GM10847 (cell line): Measurements from ENCODE around the gene NOTCH2NLA.
"Not testable (repeated sequence)": the region's sequence is repeated elsewhere in the genome, so short reads cannot be mapped to it uniquely, and the experiment has no call there.

Source experiments
- POLR2A ChIP-seq: IDR thresholded peaks from 2 replicates; pipeline ENCODE4 v1.6.1; 2011; ENCODE audit not compliant: insufficient read length; ENCODE audit errors: extremely low read depth

NOTCH2NLA gene

DNA sequence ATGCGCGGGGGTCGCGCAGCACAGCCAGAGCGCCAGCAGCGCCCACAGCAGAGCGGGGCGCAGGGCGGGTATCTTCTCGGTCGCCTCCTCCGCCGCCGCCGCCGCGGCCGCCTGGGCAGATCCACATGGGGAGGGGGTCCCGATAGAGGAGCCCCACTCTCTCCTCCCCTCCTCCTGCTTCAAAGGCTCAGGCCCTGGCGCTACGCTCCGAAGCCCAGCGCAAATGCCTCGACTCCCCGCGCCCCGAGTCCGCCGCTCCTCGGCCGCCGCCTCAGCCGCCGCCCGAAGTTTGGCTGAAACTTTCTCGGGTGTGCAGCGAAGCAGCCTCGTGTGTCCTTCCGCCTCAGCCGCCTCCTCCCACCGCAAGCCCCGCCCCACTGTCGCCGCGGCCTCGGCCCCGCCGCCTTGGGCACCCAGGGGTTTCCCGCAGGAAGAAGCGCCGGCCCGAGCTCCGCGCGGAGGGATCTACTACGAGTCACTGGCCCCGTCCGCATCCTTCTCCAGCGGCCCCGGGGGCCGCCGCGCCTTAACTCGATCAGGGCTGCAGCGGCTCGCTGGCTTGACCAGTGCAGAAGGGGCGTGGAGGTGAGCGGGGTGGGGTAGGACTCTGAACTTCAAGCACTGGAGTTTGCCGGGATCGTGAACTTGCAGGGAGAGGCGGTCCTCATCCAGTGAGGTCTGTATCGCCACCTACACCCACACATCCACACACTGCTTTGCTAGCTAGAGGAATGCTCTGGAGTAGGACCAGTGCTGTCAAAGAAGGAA lies at the start of gene NOTCH2NLA:
NOTCH2NLA (minus strand) TSS at position 312 of the 768 bp plus-strand sequence. CDS start 39,684 bp downstream, outside the sequence.
- not testable (repeated sequence) for TF ChIP-seq POLR2A

DNA sequence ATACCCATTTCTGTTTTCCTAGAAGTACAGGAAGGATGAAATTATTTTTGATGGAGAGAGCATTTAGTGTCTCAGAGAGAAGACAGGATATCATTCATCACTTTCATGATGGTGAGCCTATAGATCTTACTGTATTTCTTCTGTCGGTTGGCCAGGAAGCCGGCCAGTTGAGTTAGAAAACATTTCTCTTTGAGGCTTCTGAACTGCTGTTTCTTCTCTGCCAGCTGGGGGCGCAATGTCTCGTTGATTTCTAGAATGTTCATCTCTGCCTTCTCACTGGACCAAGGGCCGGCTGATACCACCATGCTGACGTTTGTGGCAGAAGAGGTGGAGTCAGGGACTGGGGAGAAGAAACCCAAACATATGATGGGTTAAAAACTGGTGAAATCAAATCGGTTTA lies 84.4 kb downstream of the NOTCH2NLA start, which contains the start of gene NBPF10:
NBPF10 (minus strand) TSS at position 340 of the 400 bp plus-strand sequence; CDS start at position 305, 35 bp downstream.
- not testable (repeated sequence) for TF ChIP-seq POLR2A
